HG02759 (cell line): ENCODE results near the gene SP4.

Experiments
- ATAC-seq: cut with Tn5 transposase; IDR thresholded peaks from one replicate; pipeline ENCODE4 v1.9.1; 2021; ENCODE audit warnings: mild to moderate bottlenecking, moderate library complexity; ENCODE audit not compliant: unreplicated experiment

SP4 gene

GRCh38 chr7:21427871-21428658 is at the start of gene SP4:
Gene SP4 (plus strand): TSS chr7:21428083. CDS start chr7:21428252, 169 bp downstream.
- ATAC-seq = peak; percentile 70

GRCh38 chr7:21383227-21384220 is 44.4 kb upstream of the SP4 start:
- ATAC-seq = peak; percentile 66

- ATAC-seq = no peak
These were observed 33.9 kb upstream of the SP4 start for GRCh38 chr7:21393937-21394336.

- no peak for ATAC-seq
These were observed 25.9 kb upstream of the SP4 start for GRCh38 chr7:21401944-21402343.

- ATAC-seq = no peak
These were observed 19.9 kb upstream of the SP4 start for GRCh38 chr7:21407796-21408480.

GRCh38 chr7:21408481-21408820 is 19.4 kb upstream of the SP4 start:
- no peak for ATAC-seq

- ATAC-seq = peak; percentile 71
These were observed 15.5 kb upstream of the SP4 start for GRCh38 chr7:21412410-21412851.

GRCh38 chr7:21412957-21413356 is 14.9 kb upstream of the SP4 start:
- no peak for ATAC-seq

- ATAC-seq = no peak
These were observed 14.4 kb upstream of the SP4 start for GRCh38 chr7:21413502-21413901.

- no peak for ATAC-seq
These were observed 13.0 kb upstream of the SP4 start for GRCh38 chr7:21414795-21415393.

- ATAC-seq = no peak
These were observed 10.2 kb upstream of the SP4 start for GRCh38 chr7:21417647-21418046.

- no peak for ATAC-seq
These were observed 5.1 kb upstream of the SP4 start for GRCh38 chr7:21422751-21423150.

- ATAC-seq = no peak
These were observed 2.6 kb upstream of the SP4 start for GRCh38 chr7:21425290-21425689.

- no peak for ATAC-seq
These were observed 1.3 kb upstream of the SP4 start for GRCh38 chr7:21426286-21427181.

- ATAC-seq = peak; percentile 79
These were observed 557 bp upstream of the SP4 start for GRCh38 chr7:21427182-21427870.

- ATAC-seq = no peak
These were observed 717 bp downstream of the SP4 start for GRCh38 chr7:21428659-21428941.

- ATAC-seq = no peak
These were observed 1.1 kb downstream of the SP4 start for GRCh38 chr7:21429021-21429420.

- no peak for ATAC-seq
These were observed 2.1 kb downstream of the SP4 start for GRCh38 chr7:21429786-21430574.

- ATAC-seq = no peak
These were observed 2.7 kb downstream of the SP4 start for GRCh38 chr7:21430575-21430954.
